Measurements from ENCODE around the gene VPS13C.

DNA sequence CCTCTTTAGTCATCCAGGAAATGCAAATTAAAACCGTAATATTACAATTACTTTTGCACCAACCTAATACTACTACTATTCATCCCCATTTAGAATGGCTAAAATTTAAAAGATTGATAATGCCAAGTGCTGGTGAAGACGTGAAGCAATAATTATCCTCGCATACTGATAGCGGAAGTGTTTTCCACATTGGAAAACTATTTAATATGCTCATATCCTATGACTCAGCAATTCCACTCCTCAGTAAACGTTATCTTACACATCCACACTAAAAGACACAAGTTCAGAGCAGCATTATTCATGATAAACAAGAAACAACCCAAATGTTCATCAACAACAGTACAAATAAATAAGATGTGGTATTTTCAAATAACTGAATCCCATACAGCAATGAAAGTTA is 70.6 kb downstream of the VPS13C start:
- TF ChIP-seq, protein P1, sequence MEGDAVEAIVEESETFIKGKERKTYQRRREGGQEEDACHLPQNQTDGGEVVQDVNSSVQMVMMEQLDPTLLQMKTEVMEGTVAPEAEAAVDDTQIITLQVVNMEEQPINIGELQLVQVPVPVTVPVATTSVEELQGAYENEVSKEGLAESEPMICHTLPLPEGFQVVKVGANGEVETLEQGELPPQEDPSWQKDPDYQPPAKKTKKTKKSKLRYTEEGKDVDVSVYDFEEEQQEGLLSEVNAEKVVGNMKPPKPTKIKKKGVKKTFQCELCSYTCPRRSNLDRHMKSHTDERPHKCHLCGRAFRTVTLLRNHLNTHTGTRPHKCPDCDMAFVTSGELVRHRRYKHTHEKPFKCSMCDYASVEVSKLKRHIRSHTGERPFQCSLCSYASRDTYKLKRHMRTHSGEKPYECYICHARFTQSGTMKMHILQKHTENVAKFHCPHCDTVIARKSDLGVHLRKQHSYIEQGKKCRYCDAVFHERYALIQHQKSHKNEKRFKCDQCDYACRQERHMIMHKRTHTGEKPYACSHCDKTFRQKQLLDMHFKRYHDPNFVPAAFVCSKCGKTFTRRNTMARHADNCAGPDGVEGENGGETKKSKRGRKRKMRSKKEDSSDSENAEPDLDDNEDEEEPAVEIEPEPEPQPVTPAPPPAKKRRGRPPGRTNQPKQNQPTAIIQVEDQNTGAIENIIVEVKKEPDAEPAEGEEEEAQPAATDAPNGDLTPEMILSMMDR (IDR thresholded peaks at IDR 0.05): no peak
- no peak for TF ChIP-seq EZH2 (IDR thresholded peaks at IDR 0.05)

Measured in neural progenitor cell (in vitro differentiated cells).